ENCODE data around the gene EFCAB6. TPM values are rescaled to one million over a fixed set of nuclear protein-coding genes. Genes with fewer than 3 reads are reported as not detected.

EFCAB6 gene
- total and polyA plus RNA-seq, 10 donors, result 0.07 to 2.8 (median 0.78) TPM

GRCh38 chr22:43844560-43845545 is 32.7 kb upstream of the EFCAB6 start:
- H3K4me1 ChIP-seq, result no peaks in the 10 kb centered on the region
- intact Hi-C loops (cut with DNase I; ENCODE audit: low total_unique reads), result no loop called here
- no peaks in the 10 kb centered on the region for H3K36me3 ChIP-seq
- 81 to 88% (median 86%) methylated on average over 16 to 31 of the region's 31 CpGs for WGBS, 5 donors
- TF ChIP-seq CTCF (IDR thresholded peaks at IDR 0.05 in 8 of 11, conservative IDR thresholded peaks at IDR 0.05 in 3 of 11) (no peak), POLR2AphosphoS5 (IDR thresholded peaks at IDR 0.05) (no peak), POLR2A (IDR thresholded peaks at IDR 0.05) (no peak)
- H3K9me3 ChIP-seq, result no peaks in the 10 kb centered on the region
- peaks cover 0 to 44% (median 0%) of the 10 kb centered on the region in 7 donors for H3K27me3 ChIP-seq (replicated peaks in 1 of 7)
- no peak overlapping the region for H3K27ac ChIP-seq
- DNase-seq, result peak; percentile 64
- no peak overlapping the region for H3K4me3 ChIP-seq

GRCh38 chr22:43843783-43844530 is 31.9 kb upstream of the EFCAB6 start:
- Histone ChIP-seq H3K27me3 (replicated peaks in 1 of 7) (peaks cover 0 to 35% (median 0%) of the 10 kb centered on the region in 7 donors), H3K4me1 (no peaks in the 10 kb centered on the region), H3K36me3 (no peaks in the 10 kb centered on the region), H3K27ac (no peak overlapping the region), H3K4me3 (no peak overlapping the region), H3K9me3 (no peaks in the 10 kb centered on the region)
- peak; percentile 44 for DNase-seq
- intact Hi-C loops (cut with DNase I; ENCODE audit: low total_unique reads), result no loop called here
- WGBS, 5 donors, result 84 to 90% (median 85%) methylated on average over 21 of the region's 21 CpGs
- TF ChIP-seq POLR2AphosphoS5 (IDR thresholded peaks at IDR 0.05) (no peak), CTCF (IDR thresholded peaks at IDR 0.05 in 8 of 11, conservative IDR thresholded peaks at IDR 0.05 in 3 of 11) (no peak), POLR2A (IDR thresholded peaks at IDR 0.05) (no peak)

- DNase-seq, result no peak
- H3K4me3 ChIP-seq, result no peak overlapping the region
- no peaks in the 10 kb centered on the region for H3K9me3 ChIP-seq
- intact Hi-C loops (cut with DNase I; ENCODE audit: low total_unique reads), result no loop called here
- TF ChIP-seq POLR2AphosphoS5 (IDR thresholded peaks at IDR 0.05), result no peak
- TF ChIP-seq CTCF (IDR thresholded peaks at IDR 0.05 in 8 of 11, conservative IDR thresholded peaks at IDR 0.05 in 3 of 11), result no peak
- TF ChIP-seq POLR2A (IDR thresholded peaks at IDR 0.05), result no peak
- no peak overlapping the region for H3K27ac ChIP-seq
- peaks cover 0 to 16% (median 0%) of the 10 kb centered on the region in 7 donors for H3K27me3 ChIP-seq (replicated peaks in 1 of 7)
- no peaks in the 10 kb centered on the region for H3K36me3 ChIP-seq
- 87 to 94% (median 90%) methylated on average over 10 to 21 of the region's 21 CpGs for WGBS, 5 donors
- H3K4me1 ChIP-seq, result no peaks in the 10 kb centered on the region
Observed at GRCh38 chr22:43841742-43842141, 29.6 kb upstream of the EFCAB6 start.

- no peaks in the 10 kb centered on the region for H3K36me3 ChIP-seq
- intact Hi-C loops (cut with DNase I; ENCODE audit: low total_unique reads), result no loop called here
- no peaks in the 10 kb centered on the region for H3K4me1 ChIP-seq
- no peak overlapping the region for H3K4me3 ChIP-seq
- 80 to 92% (median 84%) methylated on average over 16 of the region's 16 CpGs for WGBS, 5 donors
- no peak overlapping the region for H3K27ac ChIP-seq
- DNase-seq, result no peak
- peaks cover 0 to 24% (median 0%) of the 10 kb centered on the region in 7 donors for H3K27me3 ChIP-seq (replicated peaks in 1 of 7)
- H3K9me3 ChIP-seq, result no peaks in the 10 kb centered on the region
- TF ChIP-seq CTCF (IDR thresholded peaks at IDR 0.05 in 8 of 11, conservative IDR thresholded peaks at IDR 0.05 in 3 of 11) (no peak), POLR2A (IDR thresholded peaks at IDR 0.05) (no peak), POLR2AphosphoS5 (IDR thresholded peaks at IDR 0.05) (no peak)
Observed at GRCh38 chr22:43840851-43841250, 28.7 kb upstream of the EFCAB6 start.
